Endothelial cell (in vitro differentiated cells): ENCODE data around the gene NUDT22. TPM values are rescaled to one million over a fixed set of nuclear protein-coding genes. Genes with fewer than 3 reads are reported as not detected.
A peak's percentile ranks its signal among the peaks of the same experiment; 100 is the strongest.

Experiments used
- DNase-seq: peaks from one replicate; pipeline ENCODE4 v3.0.0; 2021; ENCODE audit warnings: low spot score
- H3K27ac Mint-ChIP-seq: one replicate; pipeline ENCODE4 v1.8.0; 2021; ENCODE audit warnings: mixed read lengths, inconsistent platforms; ENCODE audit not compliant: unreplicated experiment
- H3K27me3 Mint-ChIP-seq: one replicate; pipeline ENCODE4 v1.8.0; 2021; ENCODE audit warnings: mild to moderate bottlenecking, moderate library complexity, mixed read lengths, inconsistent platforms; ENCODE audit not compliant: unreplicated experiment
- H3K36me3 Mint-ChIP-seq: one replicate; pipeline ENCODE4 v1.8.0; 2021; ENCODE audit warnings: mild to moderate bottlenecking, low read depth, mixed read lengths, inconsistent platforms; ENCODE audit not compliant: unreplicated experiment
- H3K4me1 Mint-ChIP-seq: one replicate; pipeline ENCODE4 v1.8.0; 2021; ENCODE audit warnings: mild to moderate bottlenecking, mixed read lengths, inconsistent platforms; ENCODE audit not compliant: unreplicated experiment
- H3K4me3 Mint-ChIP-seq: one replicate; pipeline ENCODE4 v1.8.0; 2021; ENCODE audit warnings: mild to moderate bottlenecking, mixed read lengths, inconsistent platforms; ENCODE audit not compliant: unreplicated experiment
- H3K9me3 Mint-ChIP-seq: one replicate; pipeline ENCODE4 v1.8.0; 2021; ENCODE audit warnings: mixed read lengths, inconsistent platforms; ENCODE audit not compliant: unreplicated experiment
- total RNA-seq: library from RNA; stranded (reverse); fragmentation: NEBNext Ultra II Directional; extraction: Animal tissue kit (Norgen Biotek cat#: 25700); gene quantifications from one replicate; pipeline ENCODE4 v1.2.1, GENCODE V29; 2021; ENCODE audit not compliant: unreplicated experiment
- TF ChIP-seq, protein P1 (sequence below): fragments of 200-600 bp; sonication (generic); IDR thresholded peaks from one replicate; pipeline ENCODE4 v1.5.0; 2021; ENCODE audit warnings: antibody characterized with exemption; ENCODE audit not compliant: unreplicated experiment

Gene NUDT22
- total RNA-seq, 1 donor from 2014 or later, result 21.2 TPM

DNA sequence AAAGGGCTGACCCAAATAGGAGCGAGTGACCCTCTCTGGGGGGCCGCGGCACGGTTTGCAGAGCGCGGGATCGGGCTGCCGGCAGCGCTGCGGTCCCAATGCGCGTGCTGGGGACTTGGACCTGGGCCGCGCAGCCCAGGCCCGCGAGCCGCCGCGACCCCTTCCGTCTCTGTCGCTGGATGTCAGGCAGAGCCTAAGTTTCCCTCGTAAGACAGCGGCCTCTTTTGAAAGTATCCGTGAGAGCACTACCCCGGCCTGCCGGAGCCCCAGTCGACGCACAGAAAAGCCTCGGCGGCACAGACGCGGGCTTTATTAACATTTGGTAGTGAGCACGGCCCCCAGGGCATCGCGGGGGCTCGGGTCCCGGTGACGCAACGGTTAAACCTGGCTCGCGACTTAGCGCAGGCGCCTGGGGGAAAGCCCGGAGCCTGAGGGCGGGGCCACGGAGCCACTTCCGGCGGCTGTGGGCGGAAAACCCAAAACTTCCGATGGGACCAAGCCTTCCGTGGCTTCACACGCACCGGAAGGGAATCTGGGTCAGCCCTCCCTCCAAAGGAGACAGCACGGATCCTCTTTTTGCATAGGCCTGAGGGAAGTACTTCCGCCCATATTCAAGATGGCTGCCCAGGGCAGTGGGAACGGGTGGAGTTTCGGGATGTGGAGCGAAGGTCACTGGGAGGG lies 43.6 kb downstream of the NUDT22 start:
- H3K4me1 Mint-ChIP-seq, result peaks cover 17% of the 10 kb centered on the region
- TF ChIP-seq, protein P1, sequence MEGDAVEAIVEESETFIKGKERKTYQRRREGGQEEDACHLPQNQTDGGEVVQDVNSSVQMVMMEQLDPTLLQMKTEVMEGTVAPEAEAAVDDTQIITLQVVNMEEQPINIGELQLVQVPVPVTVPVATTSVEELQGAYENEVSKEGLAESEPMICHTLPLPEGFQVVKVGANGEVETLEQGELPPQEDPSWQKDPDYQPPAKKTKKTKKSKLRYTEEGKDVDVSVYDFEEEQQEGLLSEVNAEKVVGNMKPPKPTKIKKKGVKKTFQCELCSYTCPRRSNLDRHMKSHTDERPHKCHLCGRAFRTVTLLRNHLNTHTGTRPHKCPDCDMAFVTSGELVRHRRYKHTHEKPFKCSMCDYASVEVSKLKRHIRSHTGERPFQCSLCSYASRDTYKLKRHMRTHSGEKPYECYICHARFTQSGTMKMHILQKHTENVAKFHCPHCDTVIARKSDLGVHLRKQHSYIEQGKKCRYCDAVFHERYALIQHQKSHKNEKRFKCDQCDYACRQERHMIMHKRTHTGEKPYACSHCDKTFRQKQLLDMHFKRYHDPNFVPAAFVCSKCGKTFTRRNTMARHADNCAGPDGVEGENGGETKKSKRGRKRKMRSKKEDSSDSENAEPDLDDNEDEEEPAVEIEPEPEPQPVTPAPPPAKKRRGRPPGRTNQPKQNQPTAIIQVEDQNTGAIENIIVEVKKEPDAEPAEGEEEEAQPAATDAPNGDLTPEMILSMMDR, result no peak
- no peaks in the 10 kb centered on the region for H3K9me3 Mint-ChIP-seq
- H3K36me3 Mint-ChIP-seq, result peaks cover 14% of the 10 kb centered on the region
- peak overlapping the region; percentile 96 for H3K27ac Mint-ChIP-seq
- peak; percentile 94 for DNase-seq
- H3K27me3 Mint-ChIP-seq, result peaks cover 18% of the 10 kb centered on the region
- H3K4me3 Mint-ChIP-seq, result peak overlapping the region; percentile 95

DNA sequence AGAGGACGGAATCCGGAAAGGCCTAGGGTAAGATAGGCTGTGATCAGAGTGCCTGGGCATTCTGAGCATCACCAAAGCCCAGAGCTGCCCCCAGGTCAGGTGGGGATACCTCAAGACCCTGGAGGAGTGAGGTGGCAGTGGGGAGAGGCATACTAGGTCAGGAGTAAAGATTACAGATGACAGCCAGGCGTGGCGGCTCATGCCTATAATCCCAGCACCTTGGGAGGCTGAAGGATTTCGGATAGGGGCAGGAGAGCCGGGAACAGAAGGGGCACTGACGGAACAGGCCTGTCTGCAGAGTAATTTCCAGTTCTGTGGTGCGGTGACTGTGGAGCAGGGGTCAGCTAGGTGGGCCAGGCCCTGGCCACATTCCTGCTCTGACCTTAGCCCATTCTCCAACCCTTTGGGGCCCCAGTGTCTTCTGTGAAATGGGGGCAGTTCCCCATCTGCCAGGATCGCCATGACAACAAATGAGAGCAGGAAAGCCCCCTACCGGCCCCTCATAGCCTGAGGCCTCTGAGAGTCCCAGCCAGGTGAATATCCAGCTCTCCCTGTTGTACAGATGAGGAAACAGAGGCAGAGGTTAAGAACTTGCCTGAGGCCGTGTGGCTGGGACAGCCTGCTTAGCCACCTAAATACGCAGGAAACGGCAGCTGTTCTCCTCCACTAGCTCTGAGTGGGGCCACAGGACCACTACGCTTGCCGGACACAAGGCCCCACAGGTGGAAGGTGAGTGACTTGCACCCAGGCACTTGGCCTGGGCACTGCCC lies 49.1 kb downstream of the NUDT22 start:
- TF ChIP-seq, protein P1, result no peak
- H3K27ac Mint-ChIP-seq, result no peak overlapping the region
- no peaks in the 10 kb centered on the region for H3K9me3 Mint-ChIP-seq
- H3K27me3 Mint-ChIP-seq, result peaks cover 2% of the 10 kb centered on the region
- H3K36me3 Mint-ChIP-seq, result peaks cover 5% of the 10 kb centered on the region
- H3K4me3 Mint-ChIP-seq, result no peak overlapping the region
- H3K4me1 Mint-ChIP-seq, result peaks cover under 1% of the 10 kb centered on the region
- DNase-seq, result no peak

DNA sequence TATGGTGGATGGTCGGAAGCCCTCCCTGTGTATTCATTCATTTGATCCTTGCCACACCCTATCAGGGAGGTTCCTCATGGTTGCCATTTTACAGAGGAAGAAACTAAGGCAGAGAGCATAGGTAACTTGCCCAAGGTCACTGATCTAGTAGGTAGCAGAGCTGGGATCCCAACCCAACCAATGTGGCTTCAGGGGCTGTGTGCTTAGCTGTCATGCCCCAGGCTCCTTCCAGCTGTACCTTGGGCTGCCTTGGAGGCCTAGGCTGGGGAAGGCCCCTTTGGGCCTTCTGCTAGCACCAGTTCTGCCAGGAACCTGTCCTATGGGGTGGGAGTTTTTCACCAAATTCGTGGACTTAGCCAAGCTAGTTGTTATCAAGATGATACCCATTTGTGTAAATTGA lies 49.8 kb downstream of the NUDT22 start:
- H3K9me3 Mint-ChIP-seq, result no peaks in the 10 kb centered on the region
- H3K27me3 Mint-ChIP-seq, result no peaks in the 10 kb centered on the region
- H3K4me3 Mint-ChIP-seq, result no peak overlapping the region
- no peaks in the 10 kb centered on the region for H3K4me1 Mint-ChIP-seq
- H3K36me3 Mint-ChIP-seq, result peaks cover 5% of the 10 kb centered on the region
- TF ChIP-seq, protein P1, result no peak
- DNase-seq, result no peak
- H3K27ac Mint-ChIP-seq, result no peak overlapping the region

DNA sequence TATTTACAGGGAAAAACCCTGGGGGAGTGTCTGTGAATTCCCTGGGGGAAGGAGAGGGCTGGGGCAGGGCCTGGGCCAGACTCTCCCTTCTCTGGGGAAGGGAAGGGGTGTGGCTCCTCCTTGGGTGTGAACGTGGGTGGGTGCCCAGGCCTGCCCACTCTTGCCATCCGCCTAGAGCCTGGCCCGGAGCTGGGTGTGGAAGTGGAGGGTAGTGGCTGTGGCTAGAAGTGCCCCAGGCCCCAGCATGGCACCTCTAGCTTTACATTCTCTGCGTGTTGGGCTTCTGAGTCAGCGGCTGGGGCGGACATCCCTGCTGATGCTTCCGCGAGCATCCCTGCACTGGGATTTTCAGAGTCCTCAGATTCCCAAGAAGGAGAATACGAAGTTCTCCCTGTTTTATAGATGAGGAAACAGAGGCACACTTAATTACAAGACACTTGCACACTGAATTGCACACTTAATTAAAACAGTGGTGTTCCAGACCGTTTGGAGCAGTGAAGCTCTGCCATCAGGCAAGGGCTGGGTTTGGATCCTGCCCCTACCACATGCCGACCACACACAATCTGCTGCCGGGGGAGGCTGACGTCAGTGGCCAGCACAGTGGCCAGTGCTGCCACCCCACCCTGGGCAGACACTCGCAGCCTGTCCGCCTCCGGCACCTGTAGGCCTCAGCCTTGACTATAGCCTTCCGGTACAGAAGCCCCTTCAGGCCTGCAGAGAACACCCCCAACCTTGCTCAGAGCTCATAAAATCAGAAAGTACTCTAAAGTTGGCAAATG lies 50.8 kb downstream of the NUDT22 start:
- Mint-ChIP-seq H3K27me3 (no peaks in the 10 kb centered on the region), H3K27ac (no peak overlapping the region), H3K4me1 (no peaks in the 10 kb centered on the region), H3K9me3 (no peaks in the 10 kb centered on the region), H3K36me3 (peaks cover 12% of the 10 kb centered on the region), H3K4me3 (no peak overlapping the region)
- TF ChIP-seq, protein P1, result no peak
- DNase-seq, result no peak
